ENCODE measurements around the gene PANK3.
"Not testable (repeated sequence)": the region's sequence is repeated elsewhere in the genome, so short reads cannot be mapped to it uniquely, and the experiment has no call there.

PANK3 gene

GRCh38 chr5:168578538-168579487, at the start of gene PANK3:
TSS of gene PANK3 (minus strand) at chr5:168579368. CDS start at chr5:168579283, 85 bp downstream.
- DNase-seq (ENCODE audit: low read depth in 3 of 3), result peak in 1 of 3 experiments; percentile 23

GRCh38 chr5:168624850-168625364, 45.7 kb upstream of the PANK3 start:
- DNase-seq (ENCODE audit: low read depth in 3 of 3), result no peak

- DNase-seq (ENCODE audit: low read depth in 3 of 3), result no peak
Observed at GRCh38 chr5:168620807-168621206, 41.6 kb upstream of the PANK3 start.

- no peak for DNase-seq (ENCODE audit: low read depth in 3 of 3)
Observed at GRCh38 chr5:168614661-168615060, 35.5 kb upstream of the PANK3 start.

- no peak for DNase-seq (ENCODE audit: low read depth in 3 of 3)
Observed at GRCh38 chr5:168613996-168614395, 34.8 kb upstream of the PANK3 start.

GRCh38 chr5:168613396-168613795, 34.2 kb upstream of the PANK3 start:
- DNase-seq (ENCODE audit: low read depth in 3 of 3), result no peak

- no peak for DNase-seq (ENCODE audit: low read depth in 3 of 3)
Observed at GRCh38 chr5:168612996-168613395, 33.8 kb upstream of the PANK3 start.

- DNase-seq (ENCODE audit: low read depth in 3 of 3), result no peak
Observed at GRCh38 chr5:168612123-168612522, 33.0 kb upstream of the PANK3 start.

GRCh38 chr5:168611165-168611564, 32.0 kb upstream of the PANK3 start:
- DNase-seq (ENCODE audit: low read depth in 3 of 3), result no peak

- DNase-seq (ENCODE audit: low read depth in 3 of 3), result no peak
Observed at GRCh38 chr5:168609806-168610482, 30.8 kb upstream of the PANK3 start.

- DNase-seq (ENCODE audit: low read depth in 3 of 3), result no peak
Observed at GRCh38 chr5:168608821-168609220, 29.7 kb upstream of the PANK3 start.

GRCh38 chr5:168608386-168608785, 29.2 kb upstream of the PANK3 start:
- DNase-seq (ENCODE audit: low read depth in 3 of 3), result no peak

- DNase-seq (ENCODE audit: low read depth in 3 of 3), result peak in 1 of 3 experiments; percentile 5
Observed at GRCh38 chr5:168607946-168608345, 28.8 kb upstream of the PANK3 start.

GRCh38 chr5:168606562-168606961, 27.4 kb upstream of the PANK3 start:
- no peak for DNase-seq (ENCODE audit: low read depth in 3 of 3)

GRCh38 chr5:168604436-168604835, 25.3 kb upstream of the PANK3 start:
- DNase-seq (ENCODE audit: low read depth in 3 of 3), result no peak

GRCh38 chr5:168603746-168604145, 24.6 kb upstream of the PANK3 start:
- DNase-seq (ENCODE audit: low read depth in 3 of 3), result no peak

GRCh38 chr5:168602517-168602916, 23.3 kb upstream of the PANK3 start:
- DNase-seq (ENCODE audit: low read depth in 3 of 3), result no peak

- DNase-seq (ENCODE audit: low read depth in 3 of 3), result no peak
Observed at GRCh38 chr5:168601972-168602371, 22.8 kb upstream of the PANK3 start.

- no peak for DNase-seq (ENCODE audit: low read depth in 3 of 3)
Observed at GRCh38 chr5:168600409-168600808, 21.2 kb upstream of the PANK3 start.

- DNase-seq (ENCODE audit: low read depth in 3 of 3), result no peak
Observed at GRCh38 chr5:168599826-168600225, 20.7 kb upstream of the PANK3 start.

- DNase-seq (ENCODE audit: low read depth in 3 of 3), result no peak
Observed at GRCh38 chr5:168598639-168599038, 19.5 kb upstream of the PANK3 start.

- DNase-seq (ENCODE audit: low read depth in 3 of 3), result no peak
Observed at GRCh38 chr5:168596927-168597326, 17.8 kb upstream of the PANK3 start.

GRCh38 chr5:168596122-168596521, 17.0 kb upstream of the PANK3 start:
- not testable (repeated sequence) for DNase-seq (ENCODE audit: low read depth in 3 of 3)

Measured in stimulated activated CD4-positive, alpha-beta T cell treated with anti-CD3 and anti-CD28 coated beads, TNF-alpha, amount 100 ng/mL, for 24 hours (primary cell).